HFF-Myc (cell line): Measurements from ENCODE around the gene SLC39A3.

ENCODE experiments used
- DNase-seq: peaks from one replicate; pipeline ENCODE4 v3.0.0-alpha.2; 2011; ENCODE audit warnings: low read depth; ENCODE audit errors: extremely low read depth
- H3K4me3 ChIP-seq: replicated peaks from 2 replicates; pipeline ENCODE4 v1.5.1; 2011; ENCODE audit warnings: low read depth, mild to moderate bottlenecking, control low read depth, low read length
- CTCF ChIP-seq: IDR thresholded peaks from 2 replicates; pipeline ENCODE4 v1.5.1; 2012; ENCODE audit warnings: mild to moderate bottlenecking, low read depth, low read length, control low read depth; ENCODE audit errors: missing control alignments

Gene SLC39A3

DNA sequence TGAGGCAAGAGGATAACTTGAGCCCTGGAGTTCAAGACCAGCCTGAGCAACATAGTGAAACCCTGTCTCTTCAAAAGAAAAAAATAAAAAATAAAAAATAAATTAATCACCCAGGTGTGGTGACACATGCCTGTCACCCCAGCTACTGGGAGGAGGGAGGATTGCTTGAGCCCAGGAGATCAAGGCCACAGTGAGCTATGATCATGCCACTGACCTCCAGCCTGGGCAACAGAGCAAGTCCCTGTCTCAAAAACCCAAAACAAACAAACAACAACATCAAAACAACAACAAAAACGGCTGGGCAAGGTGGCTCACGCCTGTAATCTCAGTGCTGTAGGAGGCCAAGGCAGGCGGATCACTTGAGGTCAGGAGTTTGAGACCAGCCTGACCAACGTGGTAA, 4.3 kb upstream of the SLC39A3 start:
- no peak overlapping the region for H3K4me3 ChIP-seq
- no peak for TF ChIP-seq CTCF
- no peak for DNase-seq

- no peak for TF ChIP-seq CTCF
- DNase-seq: no peak
Measured at GRCh38 chr19:2743099-2743498, 3.3 kb upstream of the SLC39A3 start.

DNA sequence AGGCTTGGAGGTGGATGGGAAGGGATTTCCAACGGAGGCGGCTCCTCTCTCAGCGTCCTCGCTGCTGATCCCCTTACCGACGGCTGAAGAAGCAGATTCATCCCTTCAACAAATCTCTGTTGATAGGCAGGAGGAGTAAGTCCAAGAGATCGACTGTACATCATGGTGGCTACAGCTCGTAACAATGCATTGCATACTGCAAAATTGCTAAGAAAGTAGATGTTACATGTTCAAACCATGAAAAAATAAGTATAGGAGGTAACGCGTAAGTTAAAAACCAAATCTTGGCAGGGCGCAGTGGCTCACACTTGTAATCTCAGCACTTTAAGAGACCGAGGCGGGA, 468 bp upstream of the SLC39A3 start:
- TF ChIP-seq CTCF: no peak
- DNase-seq: no peak
- no peak overlapping the region for H3K4me3 ChIP-seq

More at GRCh38 chr19:2743099-2743498, 3.3 kb upstream of the SLC39A3 start:
- H3K4me3 ChIP-seq: no peak overlapping the region

- no peak overlapping the region for H3K4me3 ChIP-seq
- TF ChIP-seq CTCF: no peak
- no peak for DNase-seq
Measured at GRCh38 chr19:2736550-2737190, 3.1 kb downstream of the SLC39A3 start.

- no peak for TF ChIP-seq CTCF
- no peak overlapping the region for H3K4me3 ChIP-seq
- no peak for DNase-seq
Measured at GRCh38 chr19:2735374-2735773, 4.4 kb downstream of the SLC39A3 start.

DNA sequence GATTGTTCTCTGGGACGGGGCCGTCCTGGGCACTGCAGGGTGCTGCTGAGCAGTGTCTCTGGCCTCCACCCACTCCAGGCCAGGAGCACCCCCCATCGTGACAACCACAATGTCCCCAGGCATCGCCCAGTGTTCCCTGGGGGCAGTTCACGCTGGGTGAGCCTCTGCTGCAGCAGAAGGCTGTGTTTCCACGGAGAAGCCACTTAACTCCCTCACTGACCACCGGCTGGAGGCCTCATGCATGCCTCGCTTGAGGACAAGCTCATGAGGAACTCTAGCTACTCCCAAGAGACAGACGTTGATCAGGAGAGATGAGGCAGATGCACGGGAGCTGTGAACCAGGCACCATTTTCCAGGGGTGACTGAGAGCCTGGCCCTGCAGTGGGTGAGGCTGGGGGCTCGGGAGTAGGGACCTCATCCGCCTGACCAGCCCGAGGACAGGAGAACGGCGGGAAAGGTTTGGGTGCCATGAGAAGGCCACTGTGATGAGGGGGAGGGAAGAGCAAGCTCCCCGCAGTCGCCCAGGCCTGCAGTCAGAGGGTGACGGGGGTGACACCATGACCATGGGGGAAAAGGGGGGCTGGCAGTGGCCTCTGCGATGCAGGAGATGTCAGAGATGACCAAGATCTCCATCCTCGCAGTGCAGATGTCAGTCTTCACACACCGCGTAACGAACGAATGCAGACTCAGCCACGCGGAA, 5.1 kb downstream of the SLC39A3 start:
- DNase-seq: no peak
- TF ChIP-seq CTCF: no peak
- no peak overlapping the region for H3K4me3 ChIP-seq
